HG03439 (cell line): Measurements from ENCODE around the gene C9orf153.
"Not testable (repeated sequence)": the region's sequence is repeated elsewhere in the genome, so short reads cannot be mapped to it uniquely, and the experiment has no call there.

Experiments
- ATAC-seq: cut with Tn5 transposase; IDR thresholded peaks from one replicate; pipeline ENCODE4 v1.9.1; 2021; ENCODE audit warnings: mild to moderate bottlenecking, moderate library complexity; ENCODE audit not compliant: unreplicated experiment

Gene C9orf153

DNA sequence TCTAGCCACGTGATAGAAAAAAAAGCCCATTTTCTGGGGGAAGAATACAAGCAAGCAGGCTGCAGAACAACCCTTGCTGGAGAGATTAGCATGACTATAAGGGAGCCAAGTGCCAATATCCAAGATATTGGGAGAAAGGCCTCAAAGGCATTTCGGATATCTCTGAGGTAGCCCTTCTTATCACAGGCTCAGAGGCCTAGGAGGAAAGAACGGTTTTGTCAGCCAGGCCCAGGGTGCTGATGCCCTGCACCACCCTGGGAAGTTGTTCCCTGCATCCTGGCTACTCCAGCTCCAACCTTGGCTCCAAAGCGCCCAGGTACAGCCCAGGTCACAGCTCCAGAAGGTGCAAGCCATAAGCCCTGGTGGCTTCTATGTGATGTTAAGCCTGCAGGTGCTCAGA is 66.4 kb downstream of the C9orf153 start:
- ATAC-seq: no peak

DNA sequence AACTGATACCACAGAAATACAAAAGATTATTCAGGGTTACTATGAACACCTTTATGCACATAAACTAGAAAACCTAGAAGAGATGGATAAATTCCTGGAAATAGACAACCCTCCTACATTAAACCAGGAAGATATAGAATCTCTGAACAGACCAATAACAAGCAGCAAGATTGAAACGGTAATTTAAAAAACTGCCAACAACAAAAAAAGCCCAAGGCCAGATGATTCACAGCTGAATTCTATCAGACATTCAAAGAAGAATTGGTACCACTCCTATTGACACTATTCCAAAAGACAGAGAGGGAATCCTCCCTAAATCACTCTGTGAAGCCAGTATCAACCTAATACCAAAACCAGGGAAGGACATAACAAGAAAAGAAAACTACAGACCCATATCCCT is 68.8 kb downstream of the C9orf153 start:
- ATAC-seq: not testable (repeated sequence)

DNA sequence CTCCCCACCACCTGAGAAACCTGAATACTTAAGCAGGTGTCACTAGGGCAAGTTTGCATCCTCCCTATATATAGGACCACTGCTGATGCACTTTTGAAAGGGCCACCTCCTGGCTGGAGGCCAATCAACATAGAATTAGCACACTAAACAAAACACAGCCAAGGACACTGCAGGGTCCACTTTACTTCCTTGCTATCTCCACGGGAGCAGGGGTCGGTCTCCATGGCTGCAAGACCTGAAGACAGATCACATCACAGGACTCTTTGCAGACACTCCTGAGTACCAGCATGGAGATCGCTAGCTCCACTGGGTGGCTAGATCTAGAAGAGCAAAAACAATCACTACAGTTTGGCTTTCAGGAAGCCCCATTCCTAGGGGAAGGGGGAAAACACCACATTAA is 72.3 kb downstream of the C9orf153 start:
- no peak for ATAC-seq

DNA sequence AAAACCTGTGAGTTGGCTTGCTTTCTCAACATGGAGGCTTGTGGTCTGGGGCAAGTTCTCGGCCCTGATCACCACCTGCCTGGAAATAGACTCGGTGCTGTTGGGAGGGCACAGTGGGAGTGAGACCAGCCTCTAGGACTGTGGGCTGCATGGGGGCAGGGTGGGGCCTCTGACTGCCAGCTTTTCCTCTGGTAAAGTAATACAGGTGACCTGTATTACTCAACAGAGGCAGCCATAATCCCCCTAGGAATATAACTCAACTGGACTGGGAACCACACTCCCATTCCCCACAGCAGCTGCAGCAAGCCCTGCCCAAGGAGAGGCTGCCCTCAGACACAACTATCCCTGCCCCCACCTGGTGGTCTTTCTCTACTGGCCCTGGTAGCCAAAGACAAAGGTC is 72.8 kb downstream of the C9orf153 start:
- no peak for ATAC-seq

DNA sequence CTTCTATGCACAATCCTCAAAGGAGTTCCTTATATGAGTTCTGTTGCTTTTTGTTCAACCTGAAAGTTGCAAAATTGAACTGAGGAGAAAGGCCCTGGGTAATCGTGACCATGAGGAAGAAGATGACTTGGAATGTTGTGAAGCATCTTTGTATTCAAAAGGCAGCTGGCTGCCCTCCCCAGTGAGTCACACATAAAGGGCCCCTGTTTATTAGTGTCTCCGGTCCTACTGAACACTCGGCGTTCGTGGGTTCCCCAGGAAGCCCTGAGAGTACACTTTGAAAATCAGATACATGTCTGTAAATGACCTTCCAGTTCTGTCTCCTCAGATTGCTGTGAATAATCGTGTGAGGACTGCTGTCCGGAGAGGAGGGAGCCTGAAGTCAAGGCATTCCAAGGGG is 73.6 kb downstream of the C9orf153 start:
- ATAC-seq: no peak

DNA sequence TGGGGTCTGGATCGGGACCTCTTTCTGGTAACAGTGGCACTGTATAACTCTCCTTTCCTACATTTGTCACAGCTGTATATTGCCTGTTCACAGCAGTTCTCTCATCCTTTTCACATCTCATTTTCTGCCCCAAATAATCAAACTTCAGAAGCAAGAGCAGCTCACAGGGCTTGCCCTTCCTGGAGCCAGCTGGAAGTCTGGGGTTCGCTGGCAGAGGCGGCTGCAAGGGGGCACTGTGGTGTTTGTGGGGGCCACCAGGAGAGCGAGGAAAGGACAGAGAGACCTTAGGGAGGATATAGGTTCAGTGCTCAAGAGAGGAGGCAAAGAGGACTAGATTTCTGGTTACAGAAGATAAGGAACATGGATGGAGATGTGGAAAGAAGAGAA is 75.3 kb downstream of the C9orf153 start:
- ATAC-seq: no peak

DNA sequence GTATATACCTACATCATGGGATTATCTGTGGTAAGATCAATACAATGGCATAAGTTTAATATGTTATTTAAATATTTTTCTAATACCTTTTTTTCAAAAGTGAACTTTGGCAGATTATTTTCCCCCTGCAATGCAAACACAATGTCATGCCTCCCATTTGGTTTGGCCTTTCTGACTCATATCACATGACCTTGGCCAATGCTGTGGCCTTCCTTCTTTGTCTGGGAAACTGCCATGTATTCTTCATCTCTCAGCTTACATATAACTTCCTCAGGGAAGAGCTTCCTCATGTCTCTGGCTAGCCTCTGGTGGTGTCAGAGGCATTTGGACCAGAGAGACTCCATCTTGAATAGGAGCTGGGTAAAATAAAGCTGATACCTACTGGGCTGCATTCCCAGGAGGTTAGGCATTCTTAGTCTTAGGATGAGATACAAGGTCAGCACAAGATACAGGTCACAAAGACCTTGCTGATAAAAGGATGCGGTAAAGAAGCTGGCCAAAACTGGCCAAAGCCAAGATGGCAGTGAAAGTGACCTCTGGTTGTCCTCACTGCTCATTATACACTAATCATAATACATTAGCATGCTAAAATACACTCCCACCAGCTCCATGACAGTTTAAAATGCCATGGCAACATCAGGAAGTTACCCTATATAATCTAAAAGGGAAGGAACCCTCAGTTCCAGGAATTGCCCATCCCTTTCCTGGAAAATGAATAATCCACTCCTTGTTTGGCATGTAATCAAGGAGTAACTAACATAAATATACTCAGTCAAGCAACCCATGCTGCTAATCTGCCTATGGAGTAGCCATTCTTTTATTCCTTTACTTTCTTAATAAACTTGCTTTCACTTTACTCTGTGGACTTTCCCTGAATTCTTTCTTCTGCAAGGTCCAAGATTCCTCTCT is 76.0 kb downstream of the C9orf153 start:
- ATAC-seq: no peak

DNA sequence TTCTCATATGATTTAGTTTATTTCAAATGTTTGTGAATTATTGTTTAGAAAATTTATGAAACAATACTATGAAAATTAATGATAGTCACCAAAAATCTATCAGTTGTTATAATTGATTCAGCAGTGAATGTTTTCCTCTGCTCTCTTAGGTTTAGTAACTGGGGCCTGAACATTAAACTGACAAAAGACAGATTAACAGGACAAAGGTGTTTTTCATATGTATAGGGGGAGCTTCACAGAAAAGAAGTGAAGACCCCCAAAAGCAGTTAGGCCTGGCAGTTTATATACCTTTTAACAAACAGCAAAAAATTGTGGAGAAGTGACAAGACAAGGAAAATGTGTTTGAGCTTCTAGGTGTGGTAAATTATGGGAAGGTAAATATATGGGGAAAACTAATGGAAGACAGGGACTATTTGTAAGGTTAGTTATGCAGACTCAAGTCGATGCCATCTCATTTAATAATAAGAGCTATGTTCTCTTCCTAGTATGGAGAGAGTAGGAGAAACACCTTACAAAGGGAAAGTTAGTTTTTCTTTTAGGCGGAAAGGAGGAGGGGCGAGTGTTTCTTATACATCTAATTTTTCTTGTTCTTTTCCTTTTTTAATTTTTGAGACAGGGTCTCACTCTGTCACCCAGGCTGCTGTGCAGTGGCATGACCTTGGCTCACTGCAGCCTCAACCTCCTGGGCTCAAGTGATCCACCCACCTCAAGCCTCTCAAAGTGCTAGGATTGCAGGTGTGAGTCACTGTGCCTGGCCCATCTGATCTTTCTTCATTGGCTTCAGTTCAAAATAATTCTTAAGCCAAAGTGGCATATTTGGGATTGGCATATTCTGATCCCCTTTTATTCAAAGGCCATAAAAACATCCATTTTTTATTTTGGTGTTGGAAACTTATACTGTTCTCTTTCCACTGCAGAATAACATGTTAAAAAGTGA is 77.8 kb downstream of the C9orf153 start:
- no peak for ATAC-seq

DNA sequence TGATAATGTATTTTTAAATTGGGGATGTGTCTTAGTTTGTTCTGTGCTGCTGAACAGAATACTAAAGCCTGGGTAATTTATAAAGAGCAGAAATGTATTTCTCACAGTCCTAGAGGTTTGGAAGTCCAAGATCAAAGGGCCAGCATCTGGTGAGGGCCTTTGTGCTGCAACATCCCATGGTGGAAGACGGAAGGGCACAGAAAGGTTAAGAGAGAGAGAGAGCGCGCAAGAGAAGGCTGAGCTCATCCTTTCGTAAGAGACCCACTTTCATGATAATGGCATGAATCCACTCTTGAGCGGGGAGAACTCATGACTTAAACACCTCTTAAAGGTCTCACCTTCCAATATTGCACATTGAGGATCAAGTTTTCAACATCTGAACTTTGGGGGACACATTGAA is 81.0 kb downstream of the C9orf153 start:
- ATAC-seq: no peak

DNA sequence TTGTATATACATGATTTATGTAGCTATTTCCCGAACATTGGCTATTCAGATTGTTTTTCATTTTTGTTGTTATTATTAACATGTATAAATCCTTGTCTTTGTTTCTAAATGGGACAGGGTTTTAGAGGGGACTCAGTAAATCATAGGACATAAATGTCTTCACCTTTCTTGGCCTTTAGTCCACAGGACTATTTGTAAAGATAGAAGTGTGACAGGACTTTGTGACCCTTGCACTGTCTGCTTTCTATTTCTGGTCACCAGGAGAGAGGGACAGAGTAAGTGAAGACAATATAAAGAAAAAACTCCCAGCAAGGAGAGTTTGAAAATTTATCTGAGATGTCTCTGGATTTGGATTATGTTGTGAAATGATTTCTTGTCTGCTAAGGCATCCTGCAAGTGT is 81.5 kb downstream of the C9orf153 start:
- no peak for ATAC-seq

DNA sequence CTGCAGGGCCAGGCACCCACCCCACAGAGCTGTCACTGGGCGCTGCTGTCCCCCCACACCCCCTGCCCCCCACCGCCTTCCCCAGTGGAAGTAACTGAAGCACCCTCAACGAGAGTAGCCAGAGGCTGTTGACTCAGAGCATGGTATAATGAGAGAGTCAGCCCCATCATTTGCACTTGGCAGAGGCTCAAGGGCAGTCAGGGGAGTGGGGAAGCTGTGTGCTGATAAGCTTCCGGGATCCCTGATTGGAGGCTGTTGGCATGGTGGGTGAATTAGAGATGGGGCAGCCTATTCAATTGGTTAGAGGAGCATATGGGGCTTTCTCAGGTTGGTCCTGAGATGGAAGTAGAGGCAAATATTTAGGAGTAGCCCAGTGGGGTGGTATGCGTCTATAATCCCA is 83.0 kb downstream of the C9orf153 start:
- ATAC-seq: no peak

DNA sequence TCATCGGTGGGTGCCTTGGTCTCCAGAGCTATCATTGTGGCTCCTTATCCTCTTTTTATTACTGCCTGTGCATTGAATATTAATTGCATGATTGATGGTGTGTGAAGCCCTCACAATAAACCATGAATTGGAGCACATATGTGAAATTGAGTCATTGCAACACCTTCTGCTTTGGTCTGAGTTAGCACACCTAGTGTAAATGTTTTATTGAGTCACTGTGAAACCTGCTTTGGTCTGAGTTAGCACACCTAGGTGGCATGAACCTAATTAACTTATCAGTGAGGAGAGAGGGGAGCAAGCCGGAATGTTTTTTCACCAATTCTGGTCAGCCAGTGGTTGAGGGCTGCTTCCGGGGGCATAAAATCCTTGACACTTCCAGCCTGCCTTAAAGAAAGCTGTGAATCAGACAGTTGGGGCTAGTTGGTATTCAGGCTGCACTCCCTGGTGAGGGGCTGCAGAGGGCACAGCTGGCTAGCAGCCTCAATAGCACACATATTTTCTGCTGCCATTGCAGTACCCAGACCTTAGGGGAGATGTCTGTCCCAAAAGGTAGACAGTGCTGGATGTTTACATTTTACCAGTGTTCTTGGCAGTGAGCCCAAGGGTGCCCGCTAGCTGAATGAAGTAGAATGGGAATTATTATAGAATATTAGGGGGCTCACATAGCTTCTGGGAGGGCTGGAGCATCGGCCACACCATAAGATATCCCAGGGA is 83.6 kb downstream of the C9orf153 start:
- ATAC-seq: no peak

DNA sequence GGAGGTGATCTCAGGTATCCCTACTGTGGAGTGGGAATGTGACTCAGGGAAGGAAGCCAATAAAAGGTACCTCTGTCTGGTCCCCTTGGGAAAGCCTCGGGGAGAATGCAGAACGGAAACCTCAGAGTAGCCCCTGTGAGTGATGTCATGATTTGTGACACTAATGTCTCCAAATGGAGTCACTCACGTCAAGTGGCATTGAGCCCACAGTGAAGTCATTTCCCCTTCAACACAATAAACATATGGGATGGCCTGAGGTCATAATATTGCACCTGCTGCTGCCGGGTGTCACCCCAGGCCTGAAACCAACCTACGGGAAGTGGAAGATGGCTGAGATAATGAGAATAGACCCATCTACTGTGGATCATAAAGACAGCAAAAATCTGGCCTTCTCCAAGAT is 84.2 kb downstream of the C9orf153 start:
- no peak for ATAC-seq
